HepG2 (cell line): ENCODE measurements around the gene PSMB8. TPM values are rescaled to one million over a fixed set of nuclear protein-coding genes. Genes with fewer than 3 reads are reported as not detected.

ENCODE experiments used
- DPF2 ChIP-seq: sonication (generic); formaldehyde crosslinking; IDR thresholded peaks from 2 replicates; pipeline ENCODE4 v1.4.0; 2020; ENCODE audit warnings: mild to moderate bottlenecking, low read depth, missing genetic modification reagents, borderline replicate concordance
- ELF4 ChIP-seq: sonication (generic); formaldehyde crosslinking; IDR thresholded peaks from 2 replicates; pipeline ENCODE4 v1.5.0; 2020; ENCODE audit warnings: missing genetic modification reagents, mild to moderate bottlenecking, moderate library complexity, borderline replicate concordance
- GABPB1 ChIP-seq: IDR thresholded peaks from 2 replicates; pipeline ENCODE4 v1.6.1; 2016; ENCODE audit warnings: mild to moderate bottlenecking, missing genetic modification reagents, moderate library complexity, missing compliant biosample characterization
- GATA4 ChIP-seq: sonication (generic); IDR thresholded peaks from 2 replicates; pipeline ENCODE4 v1.6.1; 2016; ENCODE audit warnings: antibody characterized with exemption, low read depth, borderline replicate concordance
- IRX3 ChIP-seq: sonication (generic); formaldehyde crosslinking; IDR thresholded peaks from 2 replicates; pipeline ENCODE4 v1.8.1; 2023; ENCODE audit warnings: mild to moderate bottlenecking, low read depth, missing genetic modification reagents, borderline replicate concordance
- KDM4B ChIP-seq: sonication (generic); formaldehyde crosslinking; IDR thresholded peaks from 2 replicates; pipeline ENCODE4 v1.4.0; 2020; ENCODE audit warnings: missing genetic modification reagents
- MAF1 ChIP-seq: sonication (generic); formaldehyde crosslinking; IDR thresholded peaks from 2 replicates; pipeline ENCODE4 v1.5.0; 2020; ENCODE audit warnings: missing genetic modification reagents, borderline replicate concordance
- MED1 ChIP-seq: sonication (generic); formaldehyde crosslinking; IDR thresholded peaks from 2 replicates; pipeline ENCODE4 v1.4.0; 2020; ENCODE audit warnings: missing genetic modification reagents
- PHB2 ChIP-seq: fragments of 450-650 bp; IDR thresholded peaks from 2 replicates; pipeline ENCODE4 v1.6.1; 2018; ENCODE audit not compliant: partially characterized antibody
- RBM22 ChIP-seq: fragments of 200-400 bp; formaldehyde crosslinking; optimal IDR thresholded peaks from 2 replicates; pipeline ENCODE3; 2017; ENCODE audit warnings: mild to moderate bottlenecking, low read length, moderate library complexity
- SALL1 ChIP-seq: sonication (generic); formaldehyde crosslinking; IDR thresholded peaks from 2 replicates; pipeline ENCODE4 v1.8.0; 2022; ENCODE audit warnings: mild to moderate bottlenecking, missing genetic modification reagents
- SMAD3 ChIP-seq: sonication (generic); formaldehyde crosslinking; IDR thresholded peaks from 2 replicates; pipeline ENCODE4 v1.4.0; 2020; ENCODE audit warnings: missing genetic modification reagents
- SOX13 ChIP-seq, 3 experiments: fragments of 450-650 bp in 1 of 3; sonication (generic) in 1 of 3; formaldehyde crosslinking in 1 of 3; IDR thresholded peaks in 2 of 3; conservative IDR thresholded peaks in 1 of 3; 2 replicates each; pipeline versions ENCODE4 v1.5.0 to v1.6.1; 2016 to 2020; ENCODE audit warnings: antibody characterized with exemption in 1 of 3, mild to moderate bottlenecking in 1 of 3, missing compliant biosample characterization in 1 of 3, missing genetic modification reagents in 1 of 3, moderate library complexity in 1 of 3
- TEAD3 ChIP-seq: optimal IDR thresholded peaks from 2 replicates; pipeline ENCODE3; 2016; ENCODE audit warnings: borderline replicate concordance
- ZNF20 ChIP-seq: sonication (generic); formaldehyde crosslinking; IDR thresholded peaks from 2 replicates; pipeline ENCODE4 v1.4.0; 2020; ENCODE audit warnings: mild to moderate bottlenecking, moderate library complexity, missing genetic modification reagents
- ZNF230 ChIP-seq: sonication (generic); formaldehyde crosslinking; IDR thresholded peaks from 2 replicates; pipeline ENCODE4 v1.4.0; 2020; ENCODE audit warnings: mild to moderate bottlenecking, missing genetic modification reagents
- ZNF260 ChIP-seq: sonication (generic); formaldehyde crosslinking; IDR thresholded peaks from 2 replicates; pipeline ENCODE4 v1.4.0; 2020; ENCODE audit warnings: missing genetic modification reagents, low read depth, mild to moderate bottlenecking, borderline replicate concordance
- ZNF326 ChIP-seq: sonication (generic); formaldehyde crosslinking; IDR thresholded peaks from 2 replicates; pipeline ENCODE4 v1.4.0; 2020; ENCODE audit warnings: missing genetic modification reagents, borderline replicate concordance
- ZNF329 ChIP-seq: sonication (generic); formaldehyde crosslinking; IDR thresholded peaks from 2 replicates; pipeline ENCODE4 v1.9.0; 2021; ENCODE audit warnings: low read depth, mild to moderate bottlenecking, missing genetic modification reagents
- ZNF331 ChIP-seq: sonication (generic); formaldehyde crosslinking; IDR thresholded peaks from 2 replicates; pipeline ENCODE4 v1.4.0; 2020; ENCODE audit warnings: missing genetic modification reagents
- ZNF546 ChIP-seq: sonication (generic); formaldehyde crosslinking; conservative IDR thresholded peaks from 2 replicates; pipeline ENCODE4 v1.8.1; 2023; ENCODE audit warnings: mild to moderate bottlenecking, missing genetic modification reagents
- ZNF572 ChIP-seq: sonication (generic); formaldehyde crosslinking; IDR thresholded peaks from 2 replicates; pipeline ENCODE4 v1.5.1; 2020; ENCODE audit warnings: mild to moderate bottlenecking, missing genetic modification reagents
- ZNF652 ChIP-seq: IDR thresholded peaks from 2 replicates; pipeline ENCODE4 v1.6.1; 2016; ENCODE audit warnings: low read depth, borderline replicate concordance
- ZNF678 ChIP-seq: sonication (generic); formaldehyde crosslinking; IDR thresholded peaks from 2 replicates; pipeline ENCODE4 v1.4.0; 2020; ENCODE audit warnings: mild to moderate bottlenecking, missing genetic modification reagents
- ZNF713 ChIP-seq: sonication (generic); formaldehyde crosslinking; IDR thresholded peaks from 2 replicates; pipeline ENCODE4 v1.4.0; 2020; ENCODE audit warnings: mild to moderate bottlenecking, missing genetic modification reagents
- ZNF737 ChIP-seq: sonication (generic); formaldehyde crosslinking; IDR thresholded peaks from 2 replicates; pipeline ENCODE4 v1.5.0; 2020; ENCODE audit warnings: missing genetic modification reagents, mild to moderate bottlenecking, borderline replicate concordance
- ZNF75D ChIP-seq: sonication (generic); formaldehyde crosslinking; IDR thresholded peaks from 2 replicates; pipeline ENCODE4 v1.8.1; 2023; ENCODE audit warnings: missing genetic modification reagents, mild to moderate bottlenecking, borderline replicate concordance
- ZNF761 ChIP-seq: sonication (generic); formaldehyde crosslinking; conservative IDR thresholded peaks from 2 replicates; pipeline ENCODE4 v1.4.0; 2020; ENCODE audit warnings: mild to moderate bottlenecking, missing genetic modification reagents
- ZSCAN21 ChIP-seq: sonication (generic); formaldehyde crosslinking; IDR thresholded peaks from 2 replicates; pipeline ENCODE4 v1.8.0; 2022; ENCODE audit warnings: mild to moderate bottlenecking, missing genetic modification reagents, moderate library complexity, borderline replicate concordance
- polyA plus RNA-seq, 8 experiments: library from polyadenylated mRNA; depleted of rRNA in 3 of 8; stranded (reverse) in 7 of 8; unstranded in 1 of 8; fragments of >200 nt; fragmentation: Illumina TruSeq in 4 of 8; extraction: Trizol in 4 of 8; gene quantifications; 2 replicates each; pipeline versions ENCODE4 v1.2.1 to v1.2.3, GENCODE V29; 2011 to 2016; ENCODE audit warnings: low read depth in 4 of 8, missing spikeins in 1 of 8, mixed read lengths in 1 of 8; ENCODE audit not compliant: insufficient read depth in 1 of 8
- total RNA-seq, 5 experiments: library from RNA; depleted of rRNA; stranded (reverse); fragments of >200 nt; fragmentation: Illumina TruSeq; extraction: Trizol; gene quantifications; 2 replicates each; pipeline ENCODE4 v1.2.3, GENCODE V29; 2016; ENCODE audit warnings: low read depth in 1 of 5
- TF ChIP-seq, protein P1 (sequence below): sonication (generic); formaldehyde crosslinking; IDR thresholded peaks from 2 replicates; pipeline ENCODE4 v1.4.0; 2020; ENCODE audit warnings: missing genetic modification reagents
- TF ChIP-seq, protein P2 (sequence below): sonication (generic); formaldehyde crosslinking; IDR thresholded peaks from 2 replicates; pipeline ENCODE4 v1.4.0; 2020; ENCODE audit warnings: low read depth, mild to moderate bottlenecking, missing genetic modification reagents

PSMB8 gene
- total and polyA plus RNA-seq, 2 of the 13 experiments (the other 11 are each of a cell fraction or from before 2014, with no cell fraction given), result 30.7 to 64.7 TPM

DNA sequence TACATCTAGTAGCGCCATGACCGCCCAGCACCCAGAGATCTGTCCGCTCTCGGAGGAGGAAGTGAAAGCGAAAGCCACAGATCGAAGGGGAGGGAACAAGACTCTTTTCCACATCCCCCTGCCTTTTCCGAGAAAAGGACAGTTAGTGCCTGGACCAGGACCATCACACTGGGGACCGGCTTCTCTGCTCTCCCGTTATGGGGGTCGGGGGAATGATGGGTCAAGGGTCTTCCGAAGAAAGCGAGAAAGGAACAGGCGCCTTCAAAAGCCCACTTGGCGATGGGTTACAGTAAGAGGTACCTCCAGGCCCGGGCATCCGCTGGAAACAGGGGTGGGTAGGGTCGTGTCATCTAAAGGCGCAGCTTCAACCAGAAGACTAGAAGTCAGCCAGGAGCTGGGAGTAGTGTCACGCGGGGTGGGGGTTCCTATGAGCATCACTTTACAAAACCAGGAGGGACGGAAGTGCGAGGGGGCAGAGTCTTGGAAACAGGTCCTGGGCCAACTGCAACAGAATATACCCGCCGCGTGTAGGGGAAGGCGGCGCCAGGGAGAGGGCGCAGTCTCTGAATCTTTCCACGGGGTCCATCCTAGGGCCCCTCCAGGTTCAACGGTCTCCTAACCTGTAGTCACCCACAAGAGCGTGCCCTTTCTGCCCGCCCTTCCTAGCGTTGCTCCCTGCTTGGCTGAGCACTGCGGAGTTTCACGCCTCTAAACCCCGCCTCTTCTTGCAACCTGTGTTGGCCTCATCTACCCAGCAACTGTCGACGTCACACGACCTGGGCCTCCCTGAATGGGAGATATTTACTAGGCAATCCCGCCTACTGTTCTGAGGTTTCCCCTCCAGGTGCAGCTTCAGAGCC is at the start of gene PSMB8 (continued):
- no peak for TF ChIP-seq ZNF761 (CRISPR knock-in tag)
- TF ChIP-seq ELF4, result no peak
- TF ChIP-seq ZNF737, result no peak
- TF ChIP-seq ZNF329 (CRISPR knock-in tag), result no peak
- TF ChIP-seq ZNF572 (CRISPR knock-in tag), result 0 out of 2 replicates have a peak, but pooled peaks have one; percentile 46
- TF ChIP-seq, protein P1, sequence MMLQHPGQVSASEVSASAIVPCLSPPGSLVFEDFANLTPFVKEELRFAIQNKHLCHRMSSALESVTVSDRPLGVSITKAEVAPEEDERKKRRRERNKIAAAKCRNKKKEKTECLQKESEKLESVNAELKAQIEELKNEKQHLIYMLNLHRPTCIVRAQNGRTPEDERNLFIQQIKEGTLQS (CRISPR knock-in tag), result no peak
- TF ChIP-seq SALL1, result peak; percentile 57; the same call in 1 of the 2 replicates
- TF ChIP-seq ZNF230 (CRISPR knock-in tag), result 0 out of 2 replicates have a peak, but pooled peaks have one; percentile 38
- no peak for TF ChIP-seq TEAD3
- no peak for TF ChIP-seq MED1 (CRISPR knock-in tag)
- no peak for TF ChIP-seq ZNF260
- TF ChIP-seq SOX13 (IDR thresholded peaks at IDR 0.05), result 0 out of 2 replicates have a peak, but pooled peaks have one; percentile 19
- no peak for TF ChIP-seq SOX13 (CRISPR knock-in tag; conservative IDR thresholded peaks at IDR 0.05 in 1 of 2, IDR thresholded peaks at IDR 0.05 in 1 of 2)
- no peak for TF ChIP-seq ZNF326 (CRISPR knock-in tag)
- 0 out of 2 replicates have a peak, but pooled peaks have one; percentile 16 for TF ChIP-seq SMAD3 (CRISPR knock-in tag)
- no peak for TF ChIP-seq PHB2
- no peak for TF ChIP-seq ZNF652 (CRISPR knock-in tag)
- no peak for TF ChIP-seq MAF1 (CRISPR knock-in tag)
- TF ChIP-seq GATA4, result no peak
- TF ChIP-seq ZSCAN21, result no peak
- 0 out of 2 replicates have a peak, but pooled peaks have one; percentile 3 for TF ChIP-seq DPF2 (CRISPR knock-in tag)
- no peak for TF ChIP-seq ZNF713 (CRISPR knock-in tag)
- TF ChIP-seq RBM22, result no peak
- TF ChIP-seq IRX3 (CRISPR knock-in tag), result no peak
- TF ChIP-seq ZNF75D (CRISPR knock-in tag), result no peak
- peak; percentile 25; the same call in 1 of the 2 replicates for TF ChIP-seq KDM4B (CRISPR knock-in tag)
- TF ChIP-seq, protein P2, sequence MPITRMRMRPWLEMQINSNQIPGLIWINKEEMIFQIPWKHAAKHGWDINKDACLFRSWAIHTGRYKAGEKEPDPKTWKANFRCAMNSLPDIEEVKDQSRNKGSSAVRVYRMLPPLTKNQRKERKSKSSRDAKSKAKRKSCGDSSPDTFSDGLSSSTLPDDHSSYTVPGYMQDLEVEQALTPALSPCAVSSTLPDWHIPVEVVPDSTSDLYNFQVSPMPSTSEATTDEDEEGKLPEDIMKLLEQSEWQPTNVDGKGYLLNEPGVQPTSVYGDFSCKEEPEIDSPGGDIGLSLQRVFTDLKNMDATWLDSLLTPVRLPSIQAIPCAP (CRISPR knock-in tag), result peak; percentile 98
- 0 out of 2 replicates have a peak, but pooled peaks have one; percentile 54 for TF ChIP-seq ZNF546 (CRISPR knock-in tag)
- peak; percentile 48 for TF ChIP-seq GABPB1 (CRISPR knock-in tag)
- 0 out of 2 replicates have a peak, but pooled peaks have one; percentile 8 for TF ChIP-seq ZNF331 (CRISPR knock-in tag)
- TF ChIP-seq ZNF20, result no peak
- peak; percentile 44; the same call in 1 of the 2 replicates for TF ChIP-seq ZNF678 (CRISPR knock-in tag)
